ENCODE results near the gene ITGB3BP.

ITGB3BP gene

DNA sequence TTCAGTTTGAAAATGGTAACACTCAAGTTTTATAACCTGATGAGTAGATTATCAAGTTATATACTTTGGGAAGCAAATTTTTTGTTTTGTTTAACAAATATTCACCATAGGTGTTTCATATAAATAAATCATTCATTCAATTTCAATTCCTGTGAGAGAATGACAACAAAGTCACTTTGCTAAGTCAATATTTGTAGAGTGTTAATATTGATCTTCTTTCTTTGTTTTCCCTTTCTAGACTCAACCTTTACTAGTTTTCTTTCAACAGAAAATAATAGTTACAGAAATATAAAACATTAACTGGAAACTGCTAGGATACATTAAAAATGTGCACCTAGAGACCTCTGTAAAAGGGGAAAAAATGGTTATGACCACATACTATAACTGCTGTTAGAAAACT, 11.4 kb upstream of the ITGB3BP start:
- no peaks in the 10 kb centered on the region for H3K4me1 Mint-ChIP-seq (ENCODE audit: low read depth)
- no peak overlapping the region for H3K27ac Mint-ChIP-seq
- H3K9me3 Mint-ChIP-seq: no peaks in the 10 kb centered on the region
- no peaks in the 10 kb centered on the region for H3K27me3 Mint-ChIP-seq (ENCODE audit: low read depth)
- no peak overlapping the region for H3K4me3 Mint-ChIP-seq
- peaks cover 3% of the 10 kb centered on the region for H3K36me3 Mint-ChIP-seq (ENCODE audit: low read depth)

DNA sequence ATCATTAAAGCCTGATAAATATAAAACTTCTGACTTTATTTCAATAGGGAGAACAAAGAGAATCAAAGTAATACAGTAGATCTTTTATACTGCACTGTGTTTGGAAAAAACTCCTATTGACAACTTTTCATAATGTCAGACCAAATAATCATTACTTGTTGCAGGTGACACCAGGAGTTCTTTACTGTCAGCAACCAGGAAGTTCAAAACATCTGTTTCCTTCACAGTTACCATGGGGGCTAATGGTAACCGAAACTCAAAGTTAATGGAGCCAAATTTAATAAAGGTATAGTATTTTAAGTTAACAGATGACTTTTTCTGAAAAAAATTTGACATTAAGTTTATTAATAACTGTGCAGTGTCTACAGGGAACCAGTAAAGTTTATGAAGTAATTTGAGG, 10.9 kb upstream of the ITGB3BP start:
- Mint-ChIP-seq H3K4me3 (no peak overlapping the region), H3K36me3 (ENCODE audit: low read depth) (peaks cover 3% of the 10 kb centered on the region), H3K9me3 (no peaks in the 10 kb centered on the region), H3K4me1 (ENCODE audit: low read depth) (no peaks in the 10 kb centered on the region), H3K27me3 (ENCODE audit: low read depth) (no peaks in the 10 kb centered on the region), H3K27ac (no peak overlapping the region)

DNA sequence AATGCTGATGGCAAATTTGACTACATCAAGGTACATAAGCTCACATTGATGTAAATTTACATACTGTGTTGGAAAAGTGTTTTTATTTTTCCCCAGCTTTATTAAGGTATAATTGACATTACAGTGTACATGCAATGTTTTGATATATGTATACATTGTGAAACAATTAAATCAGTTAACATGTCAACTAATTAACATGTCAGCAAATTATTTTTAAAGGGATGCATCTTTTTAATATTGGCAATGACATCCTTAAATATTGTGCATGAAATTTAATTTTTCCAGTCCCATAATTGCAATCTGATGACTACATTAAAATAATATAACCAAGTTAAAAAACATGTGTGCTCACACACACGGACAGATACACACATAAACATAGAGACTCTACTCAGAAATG, 9.7 kb upstream of the ITGB3BP start:
- Mint-ChIP-seq H3K27ac (no peak overlapping the region), H3K4me3 (no peak overlapping the region), H3K36me3 (ENCODE audit: low read depth) (peaks cover 7% of the 10 kb centered on the region), H3K4me1 (ENCODE audit: low read depth) (no peaks in the 10 kb centered on the region), H3K9me3 (no peaks in the 10 kb centered on the region), H3K27me3 (ENCODE audit: low read depth) (no peaks in the 10 kb centered on the region)

DNA sequence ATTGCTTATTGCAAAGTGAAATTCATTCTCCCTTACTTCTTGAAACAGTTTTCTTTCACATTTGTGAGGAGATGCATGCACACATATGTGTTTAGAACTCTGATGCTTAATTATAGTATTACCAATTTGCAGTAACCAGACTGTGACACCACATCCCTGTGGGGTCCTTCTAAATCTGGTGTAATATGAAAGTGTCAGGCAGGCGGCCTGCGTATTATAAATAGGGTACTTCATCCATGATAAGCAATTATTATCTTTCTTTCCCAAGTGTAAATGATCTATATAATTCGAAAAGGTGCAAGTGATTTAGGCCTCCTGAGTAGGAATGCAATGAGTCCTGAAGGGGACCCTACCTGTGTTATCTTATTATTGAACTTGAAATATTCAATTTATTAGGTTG, 1.2 kb upstream of the ITGB3BP start:
- Mint-ChIP-seq H3K4me1 (ENCODE audit: low read depth) (peaks cover 28% of the 10 kb centered on the region), H3K27me3 (ENCODE audit: low read depth) (no peaks in the 10 kb centered on the region), H3K9me3 (no peaks in the 10 kb centered on the region), H3K36me3 (ENCODE audit: low read depth) (peaks cover 5% of the 10 kb centered on the region), H3K4me3 (peak overlapping the region; percentile 91), H3K27ac (peak overlapping the region; percentile 97)

DNA sequence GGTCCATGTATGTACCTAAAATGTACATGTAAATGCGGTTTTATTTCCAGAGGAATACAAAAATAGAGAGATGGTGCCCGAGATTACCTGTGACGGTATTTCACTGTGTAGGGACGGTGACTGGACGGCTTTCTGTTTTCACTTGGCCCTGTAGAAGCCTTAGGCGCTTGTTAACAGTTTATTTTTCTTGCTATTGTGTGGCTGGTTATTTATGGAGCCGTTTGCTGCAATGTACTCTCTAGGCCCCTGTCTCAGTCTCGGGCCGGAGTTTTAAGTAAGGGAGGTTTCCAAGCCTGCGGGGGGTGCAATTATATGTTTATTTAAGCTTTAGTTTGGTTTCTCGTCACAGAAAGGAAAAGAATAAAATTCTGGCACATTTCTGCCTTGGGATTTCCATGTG, 713 bp upstream of the ITGB3BP start:
- Mint-ChIP-seq H3K4me1 (ENCODE audit: low read depth) (peaks cover 28% of the 10 kb centered on the region), H3K4me3 (peak overlapping the region; percentile 91), H3K36me3 (ENCODE audit: low read depth) (peaks cover 5% of the 10 kb centered on the region), H3K9me3 (no peaks in the 10 kb centered on the region), H3K27ac (peak overlapping the region; percentile 97), H3K27me3 (ENCODE audit: low read depth) (no peaks in the 10 kb centered on the region)

DNA sequence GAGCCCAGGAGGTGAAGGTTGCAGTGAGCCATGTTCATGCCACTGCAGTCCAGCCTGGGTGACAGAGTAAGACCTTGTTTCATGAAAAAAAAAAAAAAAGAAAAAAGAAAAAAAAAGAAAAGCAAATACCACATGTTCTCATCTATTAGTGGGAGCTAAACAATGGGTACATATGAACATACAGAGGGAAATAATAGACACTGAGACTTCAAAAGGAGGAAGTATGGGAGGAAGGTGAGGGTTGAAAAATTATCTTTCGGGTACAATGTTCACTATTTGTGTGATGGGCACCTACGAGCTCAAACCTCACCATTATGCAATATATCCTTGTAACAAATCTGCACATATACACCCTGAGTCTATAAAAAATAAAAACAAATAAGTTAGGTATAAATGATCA, 6.4 kb downstream of the ITGB3BP start:
- H3K9me3 Mint-ChIP-seq: no peaks in the 10 kb centered on the region
- no peak overlapping the region for H3K4me3 Mint-ChIP-seq
- H3K36me3 Mint-ChIP-seq (ENCODE audit: low read depth): peaks cover 7% of the 10 kb centered on the region
- peaks cover 11% of the 10 kb centered on the region for H3K4me1 Mint-ChIP-seq (ENCODE audit: low read depth)
- no peak overlapping the region for H3K27ac Mint-ChIP-seq
- H3K27me3 Mint-ChIP-seq (ENCODE audit: low read depth): no peaks in the 10 kb centered on the region

DNA sequence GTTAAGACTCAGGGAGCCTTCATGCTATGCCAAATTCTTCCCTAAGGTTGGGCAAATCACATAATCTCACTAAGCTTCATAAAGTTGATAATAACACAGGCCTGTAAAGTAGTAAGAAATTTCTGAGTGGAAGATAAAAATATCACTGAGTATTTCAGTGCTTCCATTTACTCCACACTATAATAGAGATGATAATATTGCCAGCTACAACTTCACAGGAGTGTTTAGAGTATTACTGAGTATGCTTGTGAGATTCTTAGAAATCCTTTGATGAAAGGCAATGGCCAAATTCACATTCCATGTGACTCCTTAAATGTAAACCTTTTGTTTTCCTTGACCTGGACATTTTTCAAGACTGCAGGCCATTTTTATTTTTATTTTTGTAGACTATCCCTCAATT, 10.4 kb downstream of the ITGB3BP start:
- Mint-ChIP-seq H3K27ac (no peak overlapping the region), H3K9me3 (no peaks in the 10 kb centered on the region), H3K4me1 (ENCODE audit: low read depth) (peaks cover 2% of the 10 kb centered on the region), H3K36me3 (ENCODE audit: low read depth) (peaks cover 7% of the 10 kb centered on the region), H3K4me3 (no peak overlapping the region), H3K27me3 (ENCODE audit: low read depth) (no peaks in the 10 kb centered on the region)

DNA sequence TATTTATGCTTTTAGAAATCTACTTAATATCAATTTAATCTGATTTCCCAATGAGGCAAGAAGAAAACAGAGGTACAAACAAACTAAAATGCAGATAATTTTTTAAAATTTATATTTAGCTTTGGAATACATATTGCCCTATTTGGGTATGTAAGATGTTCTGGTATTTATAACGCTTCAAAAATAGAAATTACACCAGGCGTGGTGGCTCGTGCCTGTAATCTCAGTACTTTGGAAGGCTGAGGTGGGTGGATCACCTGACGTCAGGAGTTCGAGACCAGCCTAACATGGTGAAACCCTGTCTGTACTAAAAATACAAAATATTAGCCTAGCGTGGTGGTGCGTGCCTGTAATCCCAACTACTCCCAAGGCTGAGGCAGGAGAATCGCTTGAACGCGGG, 13.3 kb downstream of the ITGB3BP start:
- Mint-ChIP-seq H3K27ac (no peak overlapping the region), H3K4me3 (no peak overlapping the region), H3K36me3 (ENCODE audit: low read depth) (peaks cover 23% of the 10 kb centered on the region), H3K4me1 (ENCODE audit: low read depth) (peaks cover 2% of the 10 kb centered on the region), H3K27me3 (ENCODE audit: low read depth) (no peaks in the 10 kb centered on the region), H3K9me3 (peaks cover 4% of the 10 kb centered on the region)

DNA sequence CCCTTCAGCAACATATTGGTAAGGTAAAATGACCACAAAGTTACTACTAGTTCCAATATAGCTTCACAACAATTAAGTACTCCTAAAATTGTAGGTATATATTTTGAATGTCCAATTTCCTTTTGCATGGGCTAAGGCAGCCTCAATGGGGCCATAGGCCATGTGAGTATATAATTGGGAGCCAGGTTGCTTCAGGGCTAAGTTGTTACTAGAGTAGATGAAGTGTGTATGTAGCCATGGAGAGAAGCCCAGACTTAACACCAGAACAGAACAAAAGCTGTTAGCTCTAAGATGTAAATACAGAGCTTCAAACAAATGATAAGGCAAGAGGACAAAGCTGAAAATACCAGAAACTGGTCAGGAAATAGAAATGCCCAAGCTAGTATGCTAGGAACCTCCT, 16.2 kb downstream of the ITGB3BP start:
- Mint-ChIP-seq H3K9me3 (peaks cover 9% of the 10 kb centered on the region), H3K36me3 (ENCODE audit: low read depth) (peaks cover 26% of the 10 kb centered on the region), H3K4me1 (ENCODE audit: low read depth) (peaks cover 2% of the 10 kb centered on the region), H3K27ac (no peak overlapping the region), H3K27me3 (ENCODE audit: low read depth) (no peaks in the 10 kb centered on the region), H3K4me3 (no peak overlapping the region)

DNA sequence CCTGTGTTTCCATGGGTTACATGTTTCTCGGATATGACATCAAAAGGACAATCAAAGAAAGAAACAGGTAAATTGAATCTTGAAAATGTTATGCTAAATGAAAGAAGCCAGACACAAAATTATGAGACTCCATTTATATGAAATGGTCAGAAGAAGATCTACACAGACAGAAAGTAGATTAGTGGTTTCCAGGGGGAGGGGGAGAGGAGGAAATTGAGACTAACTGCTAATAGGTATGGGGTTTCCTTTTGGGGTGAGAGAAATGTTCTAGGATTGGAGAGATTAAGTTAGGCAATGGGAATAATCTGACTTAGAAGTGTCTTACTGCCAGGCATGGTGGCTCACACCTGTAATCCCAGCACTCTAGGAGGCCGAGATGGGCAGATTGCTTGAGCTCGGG, 21.8 kb downstream of the ITGB3BP start:
- H3K27me3 Mint-ChIP-seq (ENCODE audit: low read depth): no peaks in the 10 kb centered on the region
- H3K9me3 Mint-ChIP-seq: peaks cover 9% of the 10 kb centered on the region
- no peak overlapping the region for H3K27ac Mint-ChIP-seq
- no peak overlapping the region for H3K4me3 Mint-ChIP-seq
- H3K4me1 Mint-ChIP-seq (ENCODE audit: low read depth): peaks cover 11% of the 10 kb centered on the region
- H3K36me3 Mint-ChIP-seq (ENCODE audit: low read depth): peaks cover 35% of the 10 kb centered on the region

DNA sequence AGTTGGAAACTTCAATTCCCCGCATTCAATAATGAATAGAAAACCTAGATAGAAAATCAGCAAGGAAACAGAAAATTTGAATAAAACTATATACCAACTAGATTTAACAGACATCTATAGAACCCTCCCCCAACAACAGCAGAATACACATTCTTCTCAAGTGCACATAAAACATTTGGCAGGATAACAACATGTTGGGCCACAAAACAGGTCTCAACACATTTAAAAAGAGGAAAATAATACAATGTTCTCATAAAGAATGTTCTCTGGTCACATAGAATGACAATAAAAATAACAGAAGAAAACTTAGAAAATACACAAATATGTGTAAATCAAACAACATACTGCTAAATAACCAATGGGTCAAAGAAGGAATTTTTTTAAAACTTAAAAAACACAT, 24.9 kb downstream of the ITGB3BP start:
- Mint-ChIP-seq H3K27ac (no peak overlapping the region), H3K36me3 (ENCODE audit: low read depth) (peaks cover 20% of the 10 kb centered on the region), H3K4me1 (ENCODE audit: low read depth) (peaks cover 11% of the 10 kb centered on the region), H3K4me3 (no peak overlapping the region), H3K27me3 (ENCODE audit: low read depth) (no peaks in the 10 kb centered on the region), H3K9me3 (peaks cover 5% of the 10 kb centered on the region)

DNA sequence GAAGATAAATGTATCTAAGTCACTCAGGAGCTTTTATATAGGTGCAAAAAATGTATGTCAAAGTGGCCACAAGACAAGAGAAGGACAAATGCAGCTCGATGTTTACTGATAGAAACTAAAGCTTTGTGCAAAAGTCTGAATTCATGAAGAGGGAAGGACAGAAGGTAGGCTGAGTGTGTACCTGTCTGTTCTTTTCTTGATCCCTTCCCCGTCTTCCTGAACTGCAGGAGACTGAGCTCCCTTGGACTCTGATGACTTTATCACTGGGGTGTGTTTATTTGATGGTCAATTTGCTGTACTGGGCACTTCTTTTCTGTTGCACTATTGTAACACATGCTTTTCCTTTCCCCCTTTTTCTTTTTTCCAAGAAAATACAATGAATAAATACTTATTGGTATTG, 25.4 kb downstream of the ITGB3BP start:
- Mint-ChIP-seq H3K36me3 (ENCODE audit: low read depth) (peaks cover 20% of the 10 kb centered on the region), H3K4me3 (no peak overlapping the region), H3K27ac (no peak overlapping the region), H3K4me1 (ENCODE audit: low read depth) (peaks cover 11% of the 10 kb centered on the region), H3K27me3 (ENCODE audit: low read depth) (no peaks in the 10 kb centered on the region), H3K9me3 (peaks cover 5% of the 10 kb centered on the region)

DNA sequence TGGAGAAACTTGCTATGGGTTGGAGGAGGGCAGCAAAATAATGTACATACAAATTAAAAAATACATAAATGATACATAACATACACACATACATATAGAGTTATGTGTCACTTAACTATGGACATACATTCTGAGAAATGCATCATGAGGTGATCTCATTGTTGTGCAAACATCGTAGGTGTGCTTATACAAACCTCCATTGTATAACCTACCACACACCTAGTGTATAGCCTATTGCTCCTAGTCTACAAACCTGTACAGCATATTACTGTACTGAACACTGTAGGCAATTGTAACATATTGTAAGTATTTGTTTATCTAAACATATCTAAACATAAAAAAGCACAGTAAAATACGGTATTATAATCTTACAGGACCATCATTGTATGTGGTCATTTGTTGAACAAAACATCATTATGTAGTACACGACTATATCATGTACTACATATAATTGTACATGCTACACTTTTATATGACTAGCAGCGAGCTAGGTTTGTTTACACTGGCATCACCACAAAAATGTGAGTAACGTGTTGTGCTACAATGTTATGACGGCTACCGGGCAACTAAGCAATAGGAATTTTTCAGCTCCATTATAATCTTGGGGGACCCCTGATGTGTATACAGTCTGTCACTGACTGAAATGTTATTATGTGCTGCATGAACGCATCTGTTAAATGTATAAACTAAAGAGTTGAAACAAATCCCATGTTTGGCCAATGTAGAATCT, 35.5 kb downstream of the ITGB3BP start:
- H3K36me3 Mint-ChIP-seq (ENCODE audit: low read depth): peaks cover 7% of the 10 kb centered on the region
- H3K27me3 Mint-ChIP-seq (ENCODE audit: low read depth): no peaks in the 10 kb centered on the region
- no peak overlapping the region for H3K27ac Mint-ChIP-seq
- H3K4me3 Mint-ChIP-seq: no peak overlapping the region
- no peaks in the 10 kb centered on the region for H3K9me3 Mint-ChIP-seq
- peaks cover 3% of the 10 kb centered on the region for H3K4me1 Mint-ChIP-seq (ENCODE audit: low read depth)

DNA sequence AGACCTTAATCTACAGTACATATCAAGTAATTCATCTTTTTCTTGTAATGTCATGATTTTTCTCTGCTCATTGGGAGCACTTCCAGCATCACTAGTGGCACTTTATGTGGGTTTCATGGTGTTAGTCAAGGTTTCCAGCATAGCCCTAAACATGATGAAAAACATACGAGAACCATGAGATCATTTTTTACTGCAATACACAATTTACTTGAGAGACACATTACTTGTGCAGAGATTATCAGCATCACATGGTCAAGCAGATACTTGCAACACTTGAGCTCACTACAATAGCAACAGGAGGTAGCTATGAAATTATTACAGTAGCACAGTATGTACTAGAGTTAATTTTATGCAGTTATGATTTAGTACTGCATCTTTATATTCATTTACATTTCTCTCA, 36.4 kb downstream of the ITGB3BP start:
- Mint-ChIP-seq H3K4me3 (no peak overlapping the region), H3K27ac (no peak overlapping the region), H3K27me3 (ENCODE audit: low read depth) (no peaks in the 10 kb centered on the region), H3K4me1 (ENCODE audit: low read depth) (no peaks in the 10 kb centered on the region), H3K9me3 (no peaks in the 10 kb centered on the region), H3K36me3 (ENCODE audit: low read depth) (peaks cover 7% of the 10 kb centered on the region)

DNA sequence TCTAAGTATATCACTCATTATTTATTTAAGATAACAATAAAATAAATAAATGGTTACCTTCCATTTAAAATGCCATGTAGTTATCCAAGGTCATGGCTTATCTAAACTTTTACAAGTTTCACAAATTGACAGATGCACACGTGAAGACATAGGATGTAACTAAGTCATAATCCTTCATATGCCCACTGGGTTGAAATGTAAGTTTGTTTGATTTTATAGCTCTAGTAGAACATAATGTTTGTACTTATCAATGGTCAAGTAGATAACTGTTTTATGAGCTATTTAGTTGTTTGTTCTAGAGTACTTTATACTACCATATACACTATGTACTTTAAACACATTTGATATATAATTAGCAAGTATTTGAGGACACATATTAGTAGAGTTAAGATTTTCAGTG, 43.0 kb downstream of the ITGB3BP start:
- Mint-ChIP-seq H3K4me1 (ENCODE audit: low read depth) (no peaks in the 10 kb centered on the region), H3K9me3 (no peaks in the 10 kb centered on the region), H3K4me3 (no peak overlapping the region), H3K27me3 (ENCODE audit: low read depth) (no peaks in the 10 kb centered on the region), H3K27ac (no peak overlapping the region), H3K36me3 (ENCODE audit: low read depth) (peaks cover 3% of the 10 kb centered on the region)

DNA sequence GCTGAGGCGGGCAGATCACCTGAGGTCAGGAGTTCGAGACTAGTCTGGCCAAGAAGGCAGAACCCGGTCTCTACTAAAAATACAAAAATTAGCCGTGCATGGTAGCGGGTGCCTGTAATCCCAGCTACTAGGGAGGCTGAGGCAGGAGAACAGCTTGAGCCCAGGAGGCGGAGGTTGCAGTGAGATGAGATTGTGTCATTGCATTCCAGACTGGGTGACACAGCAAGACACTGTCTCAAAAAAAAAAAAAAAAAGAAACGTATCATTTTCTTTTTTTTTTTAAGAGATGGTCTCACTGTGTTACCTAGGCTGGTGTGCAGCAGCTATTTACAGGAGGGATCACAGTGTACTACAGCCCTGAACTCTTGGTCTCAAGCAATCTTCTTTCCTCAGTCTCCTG, 47.3 kb downstream of the ITGB3BP start:
- Mint-ChIP-seq H3K4me3 (no peak overlapping the region), H3K9me3 (peaks cover 2% of the 10 kb centered on the region), H3K4me1 (ENCODE audit: low read depth) (no peaks in the 10 kb centered on the region), H3K27ac (no peak overlapping the region), H3K36me3 (ENCODE audit: low read depth) (peaks cover 4% of the 10 kb centered on the region), H3K27me3 (ENCODE audit: low read depth) (no peaks in the 10 kb centered on the region)
